Neural cell (in vitro differentiated cells): Measurements from ENCODE around the gene SPDYE16. TPM values are rescaled to one million over a fixed set of nuclear protein-coding genes. Genes with fewer than 3 reads are reported as not detected.

Experiments
- H2AFZ ChIP-seq: fragments of 200-600, 300-800 bp; sonication (generic), shearing (Covaris generic); 2 replicates; pipeline ENCODE4 v1.6.0; 2014; ENCODE audit warnings: low read depth, mild to moderate bottlenecking, antibody characterized with exemption, low read length, moderate library complexity
- H3F3A ChIP-seq: fragments of 200-600 bp; shearing (Covaris generic); 2 replicates; pipeline ENCODE4 v1.6.1; 2016; ENCODE audit warnings: mild to moderate bottlenecking, moderate library complexity, mixed read lengths, antibody characterized with exemption, low read length; ENCODE audit not compliant: insufficient read depth, poor library complexity, severe bottlenecking
- H3K27ac ChIP-seq: fragments of 200-600, 300-800 bp; sonication (generic), shearing (Covaris generic); 2 replicates; pipeline ENCODE4 v1.5.1; 2014; ENCODE audit warnings: mild to moderate bottlenecking, low read length, moderate library complexity
- H3K27me3 ChIP-seq: fragments of 300-800, 200-600 bp; sonication (generic), shearing (Covaris generic); 2 replicates; pipeline ENCODE4 v1.6.0; 2014; ENCODE audit warnings: mild to moderate bottlenecking, low read depth, low read length, moderate library complexity; ENCODE audit not compliant: insufficient read depth
- H3K36me3 ChIP-seq: fragments of 300-800, 200-600 bp; sonication (generic), shearing (Covaris generic); 2 replicates; pipeline ENCODE4 v1.5.1; 2014; ENCODE audit warnings: mild to moderate bottlenecking, antibody characterized with exemption, low read length, moderate library complexity; ENCODE audit not compliant: insufficient read depth
- H3K4me2 ChIP-seq: fragments of 300-800, 200-600 bp; sonication (generic), shearing (Covaris generic); 2 replicates; pipeline ENCODE4 v1.6.0; 2014; ENCODE audit warnings: mild to moderate bottlenecking, low read length
- H3K4me3 ChIP-seq: fragments of 300-800, 200-600 bp; sonication (generic), shearing (Covaris generic); 2 replicates; pipeline ENCODE4 v1.5.1; 2014; ENCODE audit warnings: mild to moderate bottlenecking, low read length, moderate library complexity
- H3K79me2 ChIP-seq: fragments of 200-600 bp; shearing (Covaris generic); replicated peaks from 2 replicates; pipeline ENCODE4 v1.6.0; 2014; ENCODE audit warnings: mild to moderate bottlenecking, low read length, moderate library complexity; ENCODE audit not compliant: insufficient read depth
- H3K9ac ChIP-seq: fragments of 300-800, 200-600 bp; sonication (generic), shearing (Covaris generic); 2 replicates; pipeline ENCODE4 v1.6.1; 2016; ENCODE audit warnings: mild to moderate bottlenecking, low read length, mixed read lengths
- H3K9me2 ChIP-seq: fragments of 200-600 bp; shearing (Covaris generic); 2 replicates; pipeline ENCODE4 v1.6.1; 2016; ENCODE audit warnings: mild to moderate bottlenecking, low read length, mixed read lengths; ENCODE audit not compliant: insufficient read depth
- H3K9me3 ChIP-seq: fragments of 200-600, 300-800 bp; sonication (generic), shearing (Covaris generic); 2 replicates; pipeline ENCODE4 v1.6.1; 2016; ENCODE audit warnings: mild to moderate bottlenecking, mixed run types, low read length, moderate library complexity, mixed read lengths
- H4K20me1 ChIP-seq: fragments of 200-600 bp; shearing (Covaris generic); 2 replicates; pipeline ENCODE4 v1.6.1; 2016; ENCODE audit warnings: mild to moderate bottlenecking, mixed run types; ENCODE audit not compliant: insufficient read depth
- EP300 ChIP-seq: fragments of 450-650 bp; conservative IDR thresholded peaks from 2 replicates; pipeline ENCODE4 v1.6.1; 2014; ENCODE audit warnings: antibody characterized with exemption, mild to moderate bottlenecking, moderate library complexity; ENCODE audit not compliant: poor library complexity, severe bottlenecking
- EZH2 ChIP-seq: fragments of 200-600, 300-800 bp; shearing (Covaris generic), sonication (generic); IDR thresholded peaks from 2 replicates; pipeline ENCODE4 v1.6.1; 2014; ENCODE audit warnings: antibody characterized with exemption, low read length, borderline replicate concordance, mild to moderate bottlenecking; ENCODE audit not compliant: insufficient read depth, poor library complexity, severe bottlenecking
- MXI1 ChIP-seq: fragments of 450-650 bp; conservative IDR thresholded peaks from 2 replicates; pipeline ENCODE4 v1.6.1; 2014; ENCODE audit warnings: antibody characterized with exemption, mild to moderate bottlenecking; ENCODE audit not compliant: poor library complexity, severe bottlenecking
- POLR2AphosphoS5 ChIP-seq: IDR thresholded peaks from 2 replicates; pipeline ENCODE4 v1.6.1; 2012
- RAD21 ChIP-seq: fragments of 450-650 bp; conservative IDR thresholded peaks from 2 replicates; pipeline ENCODE4 v1.6.1; 2014; ENCODE audit warnings: antibody characterized with exemption, mild to moderate bottlenecking, moderate library complexity
- SMC3 ChIP-seq: fragments of 450-650 bp; conservative IDR thresholded peaks from 2 replicates; pipeline ENCODE4 v1.6.1; 2014; ENCODE audit warnings: antibody characterized with exemption, mild to moderate bottlenecking, moderate library complexity; ENCODE audit not compliant: poor library complexity
- TAF1 ChIP-seq: IDR thresholded peaks from 2 replicates; pipeline ENCODE4 v1.6.1; 2012; ENCODE audit warnings: low read depth
- polyA plus RNA-seq: library from polyadenylated mRNA; depleted of rRNA; stranded (reverse); fragments of >200 nt; gene quantifications from 2 replicates; pipeline ENCODE4 v1.2.3, GENCODE V29; 2014
- TF ChIP-seq, protein P1 (sequence below): fragments of 450-650 bp; IDR thresholded peaks from 2 replicates; pipeline ENCODE4 v1.5.1; 2014; ENCODE audit warnings: antibody characterized with exemption, mild to moderate bottlenecking, moderate library complexity; ENCODE audit not compliant: poor library complexity, severe bottlenecking
- TF ChIP-seq, protein P2 (sequence below): IDR thresholded peaks from 2 replicates; pipeline ENCODE4 v1.6.1; 2012; ENCODE audit warnings: borderline replicate concordance

The SPDYE16 gene
- polyA plus RNA-seq, 1 donor from 2014 or later = 0.81 TPM

DNA sequence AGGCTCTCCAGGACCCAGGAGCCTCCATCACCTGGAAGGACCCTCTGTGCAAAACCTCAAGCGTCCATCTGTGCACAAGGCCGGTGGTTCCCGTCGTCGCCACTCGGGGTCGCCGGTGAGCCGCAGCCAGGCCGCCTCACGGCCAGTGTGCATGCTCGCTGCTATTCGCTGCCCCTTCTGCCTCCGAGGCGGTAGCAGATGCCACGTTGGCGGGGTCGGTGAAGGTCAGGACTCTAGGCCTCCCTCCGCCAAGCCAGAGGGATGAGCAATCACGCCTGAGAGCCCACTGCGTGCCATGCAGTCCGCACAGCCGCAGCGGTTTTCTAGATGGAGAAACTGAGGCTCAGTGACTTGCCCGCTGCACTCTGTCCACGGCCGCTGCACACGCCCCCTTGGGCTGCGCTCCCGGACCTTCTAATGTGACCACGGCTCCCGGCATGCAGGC, 27.1 kb downstream of the SPDYE16 start:
- H3K4me2 ChIP-seq = no peak overlapping the region
- H3K9me2 ChIP-seq = no peaks in the 10 kb centered on the region
- H4K20me1 ChIP-seq = no peaks in the 10 kb centered on the region
- no peaks in the 10 kb centered on the region for H3K36me3 ChIP-seq
- H3K4me3 ChIP-seq = no peak overlapping the region
- no peaks in the 10 kb centered on the region for H3K79me2 ChIP-seq
- no peaks in the 10 kb centered on the region for H3K27me3 ChIP-seq
- H3K9ac ChIP-seq = no peak overlapping the region
- H3F3A ChIP-seq = no peaks in the 10 kb centered on the region
- no peak overlapping the region for H3K27ac ChIP-seq
- no peaks in the 10 kb centered on the region for H3K9me3 ChIP-seq
- H2AFZ ChIP-seq = no peak overlapping the region
- no peak for TF ChIP-seq SMC3
- TF ChIP-seq, protein P1, sequence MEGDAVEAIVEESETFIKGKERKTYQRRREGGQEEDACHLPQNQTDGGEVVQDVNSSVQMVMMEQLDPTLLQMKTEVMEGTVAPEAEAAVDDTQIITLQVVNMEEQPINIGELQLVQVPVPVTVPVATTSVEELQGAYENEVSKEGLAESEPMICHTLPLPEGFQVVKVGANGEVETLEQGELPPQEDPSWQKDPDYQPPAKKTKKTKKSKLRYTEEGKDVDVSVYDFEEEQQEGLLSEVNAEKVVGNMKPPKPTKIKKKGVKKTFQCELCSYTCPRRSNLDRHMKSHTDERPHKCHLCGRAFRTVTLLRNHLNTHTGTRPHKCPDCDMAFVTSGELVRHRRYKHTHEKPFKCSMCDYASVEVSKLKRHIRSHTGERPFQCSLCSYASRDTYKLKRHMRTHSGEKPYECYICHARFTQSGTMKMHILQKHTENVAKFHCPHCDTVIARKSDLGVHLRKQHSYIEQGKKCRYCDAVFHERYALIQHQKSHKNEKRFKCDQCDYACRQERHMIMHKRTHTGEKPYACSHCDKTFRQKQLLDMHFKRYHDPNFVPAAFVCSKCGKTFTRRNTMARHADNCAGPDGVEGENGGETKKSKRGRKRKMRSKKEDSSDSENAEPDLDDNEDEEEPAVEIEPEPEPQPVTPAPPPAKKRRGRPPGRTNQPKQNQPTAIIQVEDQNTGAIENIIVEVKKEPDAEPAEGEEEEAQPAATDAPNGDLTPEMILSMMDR = no peak
- no peak for TF ChIP-seq EZH2
- TF ChIP-seq, protein P2, sequence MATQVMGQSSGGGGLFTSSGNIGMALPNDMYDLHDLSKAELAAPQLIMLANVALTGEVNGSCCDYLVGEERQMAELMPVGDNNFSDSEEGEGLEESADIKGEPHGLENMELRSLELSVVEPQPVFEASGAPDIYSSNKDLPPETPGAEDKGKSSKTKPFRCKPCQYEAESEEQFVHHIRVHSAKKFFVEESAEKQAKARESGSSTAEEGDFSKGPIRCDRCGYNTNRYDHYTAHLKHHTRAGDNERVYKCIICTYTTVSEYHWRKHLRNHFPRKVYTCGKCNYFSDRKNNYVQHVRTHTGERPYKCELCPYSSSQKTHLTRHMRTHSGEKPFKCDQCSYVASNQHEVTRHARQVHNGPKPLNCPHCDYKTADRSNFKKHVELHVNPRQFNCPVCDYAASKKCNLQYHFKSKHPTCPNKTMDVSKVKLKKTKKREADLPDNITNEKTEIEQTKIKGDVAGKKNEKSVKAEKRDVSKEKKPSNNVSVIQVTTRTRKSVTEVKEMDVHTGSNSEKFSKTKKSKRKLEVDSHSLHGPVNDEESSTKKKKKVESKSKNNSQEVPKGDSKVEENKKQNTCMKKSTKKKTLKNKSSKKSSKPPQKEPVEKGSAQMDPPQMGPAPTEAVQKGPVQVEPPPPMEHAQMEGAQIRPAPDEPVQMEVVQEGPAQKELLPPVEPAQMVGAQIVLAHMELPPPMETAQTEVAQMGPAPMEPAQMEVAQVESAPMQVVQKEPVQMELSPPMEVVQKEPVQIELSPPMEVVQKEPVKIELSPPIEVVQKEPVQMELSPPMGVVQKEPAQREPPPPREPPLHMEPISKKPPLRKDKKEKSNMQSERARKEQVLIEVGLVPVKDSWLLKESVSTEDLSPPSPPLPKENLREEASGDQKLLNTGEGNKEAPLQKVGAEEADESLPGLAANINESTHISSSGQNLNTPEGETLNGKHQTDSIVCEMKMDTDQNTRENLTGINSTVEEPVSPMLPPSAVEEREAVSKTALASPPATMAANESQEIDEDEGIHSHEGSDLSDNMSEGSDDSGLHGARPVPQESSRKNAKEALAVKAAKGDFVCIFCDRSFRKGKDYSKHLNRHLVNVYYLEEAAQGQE = no peak
- no peak for TF ChIP-seq TAF1
- no peak for TF ChIP-seq POLR2AphosphoS5
- no peak for TF ChIP-seq MXI1
- no peak for TF ChIP-seq EP300
- no peak for TF ChIP-seq RAD21

DNA sequence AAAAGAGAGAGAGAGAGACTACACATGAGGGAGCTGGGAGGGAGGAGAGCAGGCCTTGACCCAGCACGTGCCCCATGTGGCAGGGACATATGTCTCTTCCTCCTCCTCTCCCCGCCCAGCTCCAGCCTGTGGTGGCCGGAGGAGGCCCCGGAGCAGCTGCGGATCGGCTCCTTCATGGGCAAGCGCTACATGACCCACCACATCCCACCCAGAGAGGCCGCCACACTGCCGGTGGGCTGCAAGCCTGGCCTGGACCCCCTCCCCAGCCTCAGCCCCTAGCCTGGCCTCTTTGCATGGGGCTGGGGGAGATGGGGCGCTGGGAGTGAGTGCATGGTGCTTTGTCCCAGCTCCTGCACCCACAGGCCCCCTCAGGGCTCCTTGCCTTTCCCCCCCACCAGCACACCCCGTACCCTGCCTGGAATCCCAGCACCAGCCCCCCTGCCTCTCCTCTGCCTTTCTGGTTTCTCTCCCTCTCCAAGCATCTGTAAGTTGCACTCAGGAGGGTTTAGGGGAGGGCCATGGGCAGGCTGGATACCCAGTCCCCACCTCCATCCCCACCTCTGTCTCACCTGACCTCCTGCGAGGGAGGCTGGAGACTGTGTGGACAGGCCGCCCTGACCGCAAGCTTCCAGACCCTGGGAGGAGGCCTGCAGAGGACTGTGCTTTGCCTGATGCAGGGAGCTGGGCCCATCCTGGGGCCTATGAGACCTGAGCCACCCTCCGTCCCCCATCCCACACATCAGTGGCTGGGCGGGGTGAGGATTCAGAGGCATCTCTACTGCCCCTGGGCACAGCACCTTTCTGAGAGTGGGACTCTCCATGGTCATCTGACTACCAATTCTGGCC, 27.9 kb downstream of the SPDYE16 start:
- no peak overlapping the region for H2AFZ ChIP-seq

More for the DNA sequence above, 27.9 kb downstream of the SPDYE16 start:
- Histone ChIP-seq H3K27me3 (no peaks in the 10 kb centered on the region), H3K4me2 (no peak overlapping the region), H3K79me2 (no peaks in the 10 kb centered on the region), H3K27ac (no peak overlapping the region), H3K4me3 (no peak overlapping the region), H3F3A (no peaks in the 10 kb centered on the region), H3K9me3 (no peaks in the 10 kb centered on the region), H3K9me2 (no peaks in the 10 kb centered on the region), H3K9ac (no peak overlapping the region), H4K20me1 (no peaks in the 10 kb centered on the region), H3K36me3 (no peaks in the 10 kb centered on the region)
- TF ChIP-seq, protein P1 = no peak
- TF ChIP-seq, protein P2 = no peak
- no peak for TF ChIP-seq EP300
